ENCODE results near the gene DGKZ.

DGKZ gene

DNA sequence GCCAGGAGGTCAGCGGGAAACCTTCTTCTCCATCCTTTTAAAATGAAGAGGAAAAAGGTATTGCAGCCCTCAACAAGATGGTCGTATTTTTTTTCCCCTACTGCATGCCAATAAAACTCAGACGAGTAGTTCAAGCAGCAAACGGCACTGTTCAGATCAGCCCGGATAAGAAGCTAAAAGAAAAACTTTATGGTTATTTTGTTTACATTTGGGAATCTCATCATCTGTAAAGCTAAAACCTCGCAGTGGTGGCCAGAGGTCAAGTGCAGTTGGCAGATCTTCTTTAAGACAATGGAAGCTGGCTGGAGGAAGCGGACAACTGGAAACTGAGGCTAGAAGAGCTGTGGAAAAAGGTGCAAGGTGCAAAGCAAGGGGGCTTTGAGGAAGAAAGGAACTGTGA is 75.3 kb downstream of the DGKZ start:
- TF ChIP-seq, protein P1, sequence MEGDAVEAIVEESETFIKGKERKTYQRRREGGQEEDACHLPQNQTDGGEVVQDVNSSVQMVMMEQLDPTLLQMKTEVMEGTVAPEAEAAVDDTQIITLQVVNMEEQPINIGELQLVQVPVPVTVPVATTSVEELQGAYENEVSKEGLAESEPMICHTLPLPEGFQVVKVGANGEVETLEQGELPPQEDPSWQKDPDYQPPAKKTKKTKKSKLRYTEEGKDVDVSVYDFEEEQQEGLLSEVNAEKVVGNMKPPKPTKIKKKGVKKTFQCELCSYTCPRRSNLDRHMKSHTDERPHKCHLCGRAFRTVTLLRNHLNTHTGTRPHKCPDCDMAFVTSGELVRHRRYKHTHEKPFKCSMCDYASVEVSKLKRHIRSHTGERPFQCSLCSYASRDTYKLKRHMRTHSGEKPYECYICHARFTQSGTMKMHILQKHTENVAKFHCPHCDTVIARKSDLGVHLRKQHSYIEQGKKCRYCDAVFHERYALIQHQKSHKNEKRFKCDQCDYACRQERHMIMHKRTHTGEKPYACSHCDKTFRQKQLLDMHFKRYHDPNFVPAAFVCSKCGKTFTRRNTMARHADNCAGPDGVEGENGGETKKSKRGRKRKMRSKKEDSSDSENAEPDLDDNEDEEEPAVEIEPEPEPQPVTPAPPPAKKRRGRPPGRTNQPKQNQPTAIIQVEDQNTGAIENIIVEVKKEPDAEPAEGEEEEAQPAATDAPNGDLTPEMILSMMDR (IDR thresholded peaks at IDR 0.05; ENCODE audit: extremely low read depth, missing control alignments): no peak
- DNase-seq (ENCODE audit: low spot score): no peak

DNA sequence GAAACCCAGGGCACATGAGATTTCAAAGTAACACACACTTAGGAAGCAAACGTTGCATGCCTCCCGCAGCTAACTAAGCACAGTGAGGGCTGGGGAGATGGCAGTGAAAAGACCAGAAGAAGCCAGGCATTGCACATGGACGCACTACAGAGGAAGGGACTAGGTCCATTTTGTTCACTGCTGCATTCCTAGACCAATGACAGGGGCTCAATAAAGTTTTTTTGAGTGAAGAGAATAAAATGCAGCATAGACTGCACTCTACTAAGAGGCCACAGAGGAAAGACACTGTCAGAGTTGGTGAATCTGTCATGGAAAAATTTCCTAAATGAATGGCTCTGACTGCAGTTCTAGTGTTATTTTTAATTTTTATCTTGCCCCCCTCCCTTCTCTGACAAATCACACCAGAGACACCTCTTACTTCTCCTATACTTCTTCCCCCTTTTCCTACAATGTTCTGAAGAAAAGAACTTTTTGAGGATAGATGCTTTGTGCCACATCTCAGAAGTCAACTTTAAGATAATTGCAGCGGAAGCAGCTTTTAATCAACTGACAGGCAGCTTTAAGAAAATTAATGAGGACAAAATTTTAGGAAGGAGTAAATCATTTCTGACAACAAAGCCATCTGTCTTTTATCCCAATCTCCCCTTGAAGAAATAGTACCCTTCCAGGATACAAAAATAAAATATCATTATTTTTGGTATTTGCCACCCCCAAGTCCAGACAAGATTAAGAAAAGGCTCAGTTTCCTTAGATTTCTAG is 79.1 kb downstream of the DGKZ start:
- TF ChIP-seq, protein P1 (IDR thresholded peaks at IDR 0.05; ENCODE audit: extremely low read depth, missing control alignments): no peak
- DNase-seq (ENCODE audit: low spot score): no peak

DNA sequence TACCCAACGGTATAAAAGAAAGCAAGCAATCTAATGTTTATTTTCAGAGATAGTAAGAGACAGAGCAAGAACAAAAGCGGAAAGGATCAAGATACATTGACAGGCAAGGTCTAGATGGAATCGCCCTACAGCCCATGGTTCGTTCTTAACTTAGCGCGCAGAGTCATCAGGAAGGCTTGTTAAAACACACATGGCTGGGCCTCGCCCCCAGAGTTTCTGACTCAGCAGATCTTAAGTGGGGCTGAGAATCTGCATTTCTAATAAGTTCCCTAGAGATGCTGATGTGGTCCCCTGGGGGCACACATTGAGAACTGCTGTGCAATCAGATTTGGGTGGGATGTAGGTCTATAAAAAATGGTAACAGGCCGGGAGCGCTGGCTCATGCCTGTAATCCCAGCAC is 80.1 kb downstream of the DGKZ start:
- no peak for DNase-seq (ENCODE audit: low spot score)
- TF ChIP-seq, protein P1 (IDR thresholded peaks at IDR 0.05; ENCODE audit: extremely low read depth, missing control alignments): no peak

DNA sequence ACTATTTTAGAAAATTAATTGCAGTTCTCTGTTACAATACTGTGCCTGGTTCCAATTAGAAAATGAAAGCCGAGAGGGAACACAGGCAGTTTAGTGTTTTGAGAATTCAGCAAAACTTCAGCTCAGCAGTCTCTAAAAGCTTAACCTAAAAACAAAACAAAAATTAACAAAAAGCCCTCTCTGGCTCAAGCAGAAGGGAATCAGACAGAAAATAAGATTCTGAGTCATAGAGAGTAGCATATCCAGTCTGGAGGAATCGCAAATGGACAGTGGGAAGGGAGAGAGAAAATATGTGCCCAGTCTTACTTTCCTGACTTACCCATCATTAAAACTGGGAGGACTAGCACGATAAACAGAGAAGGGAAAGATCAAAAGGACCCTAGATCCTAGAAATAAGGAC is 82.5 kb downstream of the DGKZ start:
- DNase-seq (ENCODE audit: low spot score): no peak
- TF ChIP-seq, protein P1 (IDR thresholded peaks at IDR 0.05; ENCODE audit: extremely low read depth, missing control alignments): no peak

Data from GM20000 (cell line).